ENCODE results near the gene GALK2.

Gene GALK2

GRCh38 chr15:49366496-49366895, 196.4 kb downstream of the GALK2 start:
- no peak for DNase-seq

DNA sequence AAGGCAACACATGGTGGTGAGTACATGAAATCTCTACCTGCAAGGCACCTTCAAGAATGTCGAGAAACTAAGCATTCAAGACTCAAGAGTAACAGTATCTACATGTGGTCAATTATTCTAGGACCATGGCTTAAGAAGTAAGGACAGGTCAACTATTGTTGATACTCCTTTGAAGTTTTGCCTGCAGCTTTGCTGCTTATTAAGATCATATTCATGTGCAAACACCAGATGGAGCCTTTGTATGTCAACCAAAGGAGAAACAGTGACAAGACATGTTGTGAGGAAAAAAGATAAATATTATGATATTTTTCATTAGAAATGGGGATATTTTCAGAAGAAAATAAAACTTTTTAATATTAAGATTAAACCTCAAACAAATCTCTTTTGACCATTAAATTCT, 200.7 kb downstream of the GALK2 start:
- no peak for DNase-seq

- no peak for DNase-seq
Observed at GRCh38 chr15:49372366-49372765, 202.3 kb downstream of the GALK2 start.

- no peak for DNase-seq
Observed at GRCh38 chr15:49379996-49380395, 209.9 kb downstream of the GALK2 start.

DNA sequence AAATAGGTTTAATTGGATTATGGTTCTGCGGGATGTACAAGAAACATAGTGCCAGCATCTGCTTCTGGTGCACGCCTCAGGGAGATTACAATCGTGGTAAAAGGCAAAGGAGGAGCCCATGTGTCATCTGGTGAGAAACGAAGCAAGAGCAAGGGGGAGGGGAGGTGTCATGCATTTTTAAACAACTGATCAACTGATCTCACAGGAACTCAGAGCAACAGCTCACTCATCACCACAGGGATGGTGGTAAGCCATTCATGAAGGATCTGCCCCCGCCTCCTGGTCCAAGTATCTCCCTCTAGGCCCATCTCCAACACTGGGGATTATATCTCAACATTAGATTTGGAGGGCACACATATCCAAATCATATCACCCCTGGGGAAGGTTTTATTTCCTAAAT, 210.9 kb downstream of the GALK2 start:
- no peak for DNase-seq

Data from NCI-H2029 treated with DMSO at 0.1 percent for 48 hours (cell line).